ENCODE results near the gene BPIFB4. TPM values are rescaled to one million over a fixed set of nuclear protein-coding genes. Genes with fewer than 3 reads are reported as not detected.

The BPIFB4 gene
- total RNA-seq = 0.09 TPM
- under 1 TPM in 5 of 8 donors, not detected in 3; 0.07 to 0.30 (median 0.09) TPM for polyA plus RNA-seq (ENCODE audit: insufficient read depth in 1 of 8, insufficient read length in 8 of 8, low replicate concordance in 1 of 8)
- long read RNA-seq, donor 1 = 0 reads
- long read RNA-seq, donor 2 = 0 reads
- long read RNA-seq, donor 3 = 0 reads
- long read RNA-seq, donor 4 = 0 reads
- long read RNA-seq, donor 5 = 0 reads
- long read RNA-seq, donor 6 = 0 reads
- long read RNA-seq, donor 7 = 0 reads
- long read RNA-seq, donor 8 = 0 reads
- long read RNA-seq, donor 9 = 0 reads
- long read RNA-seq, donor 10 = 0 reads
- long read RNA-seq, donor 11 = 0 reads

- Histone ChIP-seq H3K27ac (ENCODE audit: low read length) (no peak within 1 kb of the TSS), H3K36me3 (ENCODE audit: control insufficient read depth, insufficient read depth, low read length) (no peaks in the 10 kb centered on the region), H3K4me1 (ENCODE audit: control insufficient read depth, insufficient read depth, low read length) (no peaks in the 10 kb centered on the region), H3K4me3 (ENCODE audit: low read length) (no peak within 1 kb of the TSS), H3K9me3 (replicated peaks; ENCODE audit: control insufficient read depth, low read depth, low read length) (no peaks in the 10 kb centered on the region), H3K27me3 (ENCODE audit: control insufficient read depth, insufficient read depth, low read length) (peaks cover 4% of the 10 kb centered on the region)
- 50% methylated on average over 2 of the region's 2 CpGs for WGBS (ENCODE audit: insufficient coverage)
- DNase-seq = no peak
These were observed at the start of gene BPIFB4 for GRCh38 chr20:33079259-33079658. BPIFB4 (plus strand) TSS chr20:33079643; CDS start chr20:33081527, 1,884 bp downstream.

- 74% methylated on average over 5 of the region's 9 CpGs for WGBS (ENCODE audit: insufficient coverage)
- H3K9me3 ChIP-seq (replicated peaks; ENCODE audit: control insufficient read depth, low read depth, low read length) = no peaks in the 10 kb centered on the region
- peaks cover 11% of the 10 kb centered on the region for H3K27me3 ChIP-seq (ENCODE audit: control insufficient read depth, insufficient read depth, low read length)
- H3K36me3 ChIP-seq (ENCODE audit: control insufficient read depth, insufficient read depth, low read length) = no peaks in the 10 kb centered on the region
- H3K4me3 ChIP-seq (ENCODE audit: low read length) = no peak overlapping the region
- no peaks in the 10 kb centered on the region for H3K4me1 ChIP-seq (ENCODE audit: control insufficient read depth, insufficient read depth, low read length)
- DNase-seq = no peak
- H3K27ac ChIP-seq (ENCODE audit: low read length) = no peak overlapping the region
These were observed 49.4 kb upstream of the BPIFB4 start for GRCh38 chr20:33030076-33030475.

- H3K4me3 ChIP-seq (ENCODE audit: low read length) = no peak overlapping the region
- H3K36me3 ChIP-seq (ENCODE audit: control insufficient read depth, insufficient read depth, low read length) = no peaks in the 10 kb centered on the region
- no peak for DNase-seq
- H3K27me3 ChIP-seq (ENCODE audit: control insufficient read depth, insufficient read depth, low read length) = peaks cover 11% of the 10 kb centered on the region
- no peaks in the 10 kb centered on the region for H3K9me3 ChIP-seq (replicated peaks; ENCODE audit: control insufficient read depth, low read depth, low read length)
- 91% methylated on average over 4 of the region's 6 CpGs for WGBS (ENCODE audit: insufficient coverage)
- no peaks in the 10 kb centered on the region for H3K4me1 ChIP-seq (ENCODE audit: control insufficient read depth, insufficient read depth, low read length)
- no peak overlapping the region for H3K27ac ChIP-seq (ENCODE audit: low read length)
These were observed 48.9 kb upstream of the BPIFB4 start for GRCh38 chr20:33030569-33030968.

- DNase-seq = no peak
- Histone ChIP-seq H3K36me3 (ENCODE audit: control insufficient read depth, insufficient read depth, low read length) (no peaks in the 10 kb centered on the region), H3K4me3 (ENCODE audit: low read length) (no peak within 1 kb of the TSS), H3K27ac (ENCODE audit: low read length) (no peak within 1 kb of the TSS), H3K9me3 (replicated peaks; ENCODE audit: control insufficient read depth, low read depth, low read length) (no peaks in the 10 kb centered on the region), H3K4me1 (ENCODE audit: control insufficient read depth, insufficient read depth, low read length) (no peaks in the 10 kb centered on the region), H3K27me3 (ENCODE audit: control insufficient read depth, insufficient read depth, low read length) (peaks cover 11% of the 10 kb centered on the region)
- 84% methylated on average over 8 of the region's 10 CpGs for WGBS (ENCODE audit: insufficient coverage)
These were observed 47.9 kb upstream of the BPIFB4 start, which contains the start of gene BPIFB6 for GRCh38 chr20:33031531-33031930. BPIFB6 (plus strand) TSS chr20:33031648; CDS start chr20:33031648, 0 bp downstream.

- no peaks in the 10 kb centered on the region for H3K36me3 ChIP-seq (ENCODE audit: control insufficient read depth, insufficient read depth, low read length)
- no peaks in the 10 kb centered on the region for H3K4me1 ChIP-seq (ENCODE audit: control insufficient read depth, insufficient read depth, low read length)
- no peak overlapping the region for H3K4me3 ChIP-seq (ENCODE audit: low read length)
- no peak for DNase-seq
- WGBS (ENCODE audit: insufficient coverage) = 76% methylated on average over 4 of the region's 6 CpGs
- H3K27me3 ChIP-seq (ENCODE audit: control insufficient read depth, insufficient read depth, low read length) = peaks cover 14% of the 10 kb centered on the region
- no peak overlapping the region for H3K27ac ChIP-seq (ENCODE audit: low read length)
- no peaks in the 10 kb centered on the region for H3K9me3 ChIP-seq (replicated peaks; ENCODE audit: control insufficient read depth, low read depth, low read length)
These were observed 46.9 kb upstream of the BPIFB4 start for GRCh38 chr20:33032555-33032954.

GRCh38 chr20:33033381-33033780, 46.1 kb upstream of the BPIFB4 start:
- Histone ChIP-seq H3K4me1 (ENCODE audit: control insufficient read depth, insufficient read depth, low read length) (no peaks in the 10 kb centered on the region), H3K27ac (ENCODE audit: low read length) (no peak overlapping the region), H3K36me3 (ENCODE audit: control insufficient read depth, insufficient read depth, low read length) (no peaks in the 10 kb centered on the region), H3K27me3 (ENCODE audit: control insufficient read depth, insufficient read depth, low read length) (peaks cover 14% of the 10 kb centered on the region), H3K9me3 (replicated peaks; ENCODE audit: control insufficient read depth, low read depth, low read length) (no peaks in the 10 kb centered on the region), H3K4me3 (ENCODE audit: low read length) (no peak overlapping the region)
- WGBS (ENCODE audit: insufficient coverage) = 70% methylated on average over 5 of the region's 5 CpGs
- no peak for DNase-seq

- DNase-seq = no peak
- peaks cover 14% of the 10 kb centered on the region for H3K27me3 ChIP-seq (ENCODE audit: control insufficient read depth, insufficient read depth, low read length)
- H3K27ac ChIP-seq (ENCODE audit: low read length) = no peak overlapping the region
- H3K36me3 ChIP-seq (ENCODE audit: control insufficient read depth, insufficient read depth, low read length) = no peaks in the 10 kb centered on the region
- H3K4me1 ChIP-seq (ENCODE audit: control insufficient read depth, insufficient read depth, low read length) = no peaks in the 10 kb centered on the region
- no peaks in the 10 kb centered on the region for H3K9me3 ChIP-seq (replicated peaks; ENCODE audit: control insufficient read depth, low read depth, low read length)
- no peak overlapping the region for H3K4me3 ChIP-seq (ENCODE audit: low read length)
- WGBS (ENCODE audit: insufficient coverage) = 81% methylated on average over 3 of the region's 5 CpGs
These were observed 45.3 kb upstream of the BPIFB4 start for GRCh38 chr20:33034115-33034514.

GRCh38 chr20:33034901-33035492, 44.4 kb upstream of the BPIFB4 start:
- WGBS (ENCODE audit: insufficient coverage) = 83% methylated on average over 5 of the region's 6 CpGs
- no peak for DNase-seq
- H3K4me1 ChIP-seq (ENCODE audit: control insufficient read depth, insufficient read depth, low read length) = no peaks in the 10 kb centered on the region
- H3K4me3 ChIP-seq (ENCODE audit: low read length) = no peak overlapping the region
- H3K36me3 ChIP-seq (ENCODE audit: control insufficient read depth, insufficient read depth, low read length) = no peaks in the 10 kb centered on the region
- no peak overlapping the region for H3K27ac ChIP-seq (ENCODE audit: low read length)
- peaks cover 10% of the 10 kb centered on the region for H3K27me3 ChIP-seq (ENCODE audit: control insufficient read depth, insufficient read depth, low read length)
- H3K9me3 ChIP-seq (replicated peaks; ENCODE audit: control insufficient read depth, low read depth, low read length) = no peaks in the 10 kb centered on the region

GRCh38 chr20:33037456-33037855, 42.0 kb upstream of the BPIFB4 start:
- Histone ChIP-seq H3K27ac (ENCODE audit: low read length) (no peak overlapping the region), H3K36me3 (ENCODE audit: control insufficient read depth, insufficient read depth, low read length) (no peaks in the 10 kb centered on the region), H3K9me3 (replicated peaks; ENCODE audit: control insufficient read depth, low read depth, low read length) (no peaks in the 10 kb centered on the region), H3K27me3 (ENCODE audit: control insufficient read depth, insufficient read depth, low read length) (peaks cover 8% of the 10 kb centered on the region), H3K4me3 (ENCODE audit: low read length) (no peak overlapping the region), H3K4me1 (ENCODE audit: control insufficient read depth, insufficient read depth, low read length) (no peaks in the 10 kb centered on the region)
- DNase-seq = no peak
- 61% methylated on average over 5 of the region's 5 CpGs for WGBS (ENCODE audit: insufficient coverage)

- no peak overlapping the region for H3K27ac ChIP-seq (ENCODE audit: low read length)
- DNase-seq = no peak
- H3K27me3 ChIP-seq (ENCODE audit: control insufficient read depth, insufficient read depth, low read length) = peaks cover 6% of the 10 kb centered on the region
- 77% methylated on average over 4 of the region's 4 CpGs for WGBS (ENCODE audit: insufficient coverage)
- H3K36me3 ChIP-seq (ENCODE audit: control insufficient read depth, insufficient read depth, low read length) = no peaks in the 10 kb centered on the region
- H3K4me3 ChIP-seq (ENCODE audit: low read length) = no peak overlapping the region
- H3K9me3 ChIP-seq (replicated peaks; ENCODE audit: control insufficient read depth, low read depth, low read length) = no peaks in the 10 kb centered on the region
- no peaks in the 10 kb centered on the region for H3K4me1 ChIP-seq (ENCODE audit: control insufficient read depth, insufficient read depth, low read length)
These were observed 41.2 kb upstream of the BPIFB4 start for GRCh38 chr20:33038243-33038642.

Measured in muscle of leg (tissue), 16 donors.